ENCODE measurements around the gene FSTL4.

DNA sequence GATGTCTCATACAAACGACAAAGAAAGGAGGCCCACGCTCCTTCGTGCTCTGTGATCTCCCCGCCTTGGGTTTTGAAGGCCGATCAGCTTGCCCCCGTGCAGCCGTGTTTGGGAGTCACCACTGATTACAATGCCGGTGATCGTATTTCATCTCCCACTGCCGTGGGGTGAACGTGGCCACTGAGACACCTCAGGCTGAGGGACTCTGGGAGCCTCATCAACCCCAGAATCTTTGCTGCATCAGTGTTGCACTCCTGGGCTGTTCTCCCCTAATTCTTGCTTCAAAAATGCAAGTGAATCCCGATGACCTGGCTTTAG is 366.3 kb downstream of the FSTL4 start:
- TF ChIP-seq ZNF8 (CRISPR knock-in tag; IDR thresholded peaks at IDR 0.05) (no peak), GLIS3 (CRISPR knock-in tag; IDR thresholded peaks at IDR 0.05) (no peak), ZNF565 (CRISPR knock-in tag; conservative IDR thresholded peaks at IDR 0.05; ENCODE audit: low read depth) (no peak), RARB (CRISPR knock-in tag; IDR thresholded peaks at IDR 0.05) (no peak), PPARA (CRISPR knock-in tag; IDR thresholded peaks at IDR 0.05; ENCODE audit: borderline replicate concordance) (no peak), ISL1 (CRISPR knock-in tag; IDR thresholded peaks at IDR 0.05) (no peak), ZFP3 (CRISPR knock-in tag; IDR thresholded peaks at IDR 0.05) (no peak), ZC3H10 (CRISPR knock-in tag; IDR thresholded peaks at IDR 0.05) (no peak), OSR1 (CRISPR knock-in tag; IDR thresholded peaks at IDR 0.05) (no peak), TOX (CRISPR knock-in tag; IDR thresholded peaks at IDR 0.05; ENCODE audit: borderline replicate concordance) (no peak), ZFP30 (CRISPR knock-in tag; IDR thresholded peaks at IDR 0.05) (no peak)
- TF ChIP-seq, protein P1, sequence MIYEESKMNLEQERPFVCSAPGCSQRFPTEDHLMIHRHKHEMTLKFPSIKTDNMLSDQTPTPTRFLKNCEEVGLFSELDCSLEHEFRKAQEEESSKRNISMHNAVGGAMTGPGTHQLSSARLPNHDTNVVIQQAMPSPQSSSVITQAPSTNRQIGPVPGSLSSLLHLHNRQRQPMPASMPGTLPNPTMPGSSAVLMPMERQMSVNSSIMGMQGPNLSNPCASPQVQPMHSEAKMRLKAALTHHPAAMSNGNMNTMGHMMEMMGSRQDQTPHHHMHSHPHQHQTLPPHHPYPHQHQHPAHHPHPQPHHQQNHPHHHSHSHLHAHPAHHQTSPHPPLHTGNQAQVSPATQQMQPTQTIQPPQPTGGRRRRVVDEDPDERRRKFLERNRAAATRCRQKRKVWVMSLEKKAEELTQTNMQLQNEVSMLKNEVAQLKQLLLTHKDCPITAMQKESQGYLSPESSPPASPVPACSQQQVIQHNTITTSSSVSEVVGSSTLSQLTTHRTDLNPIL (CRISPR knock-in tag; IDR thresholded peaks at IDR 0.05; ENCODE audit: low read depth), result no peak
- TF ChIP-seq, protein P2, sequence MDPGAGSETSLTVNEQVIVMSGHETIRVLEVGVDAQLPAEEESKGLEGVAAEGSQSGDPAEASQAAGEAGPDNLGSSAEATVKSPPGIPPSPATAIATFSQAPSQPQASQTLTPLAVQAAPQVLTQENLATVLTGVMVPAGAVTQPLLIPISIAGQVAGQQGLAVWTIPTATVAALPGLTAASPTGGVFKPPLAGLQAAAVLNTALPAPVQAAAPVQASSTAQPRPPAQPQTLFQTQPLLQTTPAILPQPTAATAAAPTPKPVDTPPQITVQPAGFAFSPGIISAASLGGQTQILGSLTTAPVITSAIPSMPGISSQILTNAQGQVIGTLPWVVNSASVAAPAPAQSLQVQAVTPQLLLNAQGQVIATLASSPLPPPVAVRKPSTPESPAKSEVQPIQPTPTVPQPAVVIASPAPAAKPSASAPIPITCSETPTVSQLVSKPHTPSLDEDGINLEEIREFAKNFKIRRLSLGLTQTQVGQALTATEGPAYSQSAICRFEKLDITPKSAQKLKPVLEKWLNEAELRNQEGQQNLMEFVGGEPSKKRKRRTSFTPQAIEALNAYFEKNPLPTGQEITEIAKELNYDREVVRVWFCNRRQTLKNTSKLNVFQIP (CRISPR knock-in tag; IDR thresholded peaks at IDR 0.05; ENCODE audit: borderline replicate concordance, low read depth), result no peak
- TF ChIP-seq, protein P3, sequence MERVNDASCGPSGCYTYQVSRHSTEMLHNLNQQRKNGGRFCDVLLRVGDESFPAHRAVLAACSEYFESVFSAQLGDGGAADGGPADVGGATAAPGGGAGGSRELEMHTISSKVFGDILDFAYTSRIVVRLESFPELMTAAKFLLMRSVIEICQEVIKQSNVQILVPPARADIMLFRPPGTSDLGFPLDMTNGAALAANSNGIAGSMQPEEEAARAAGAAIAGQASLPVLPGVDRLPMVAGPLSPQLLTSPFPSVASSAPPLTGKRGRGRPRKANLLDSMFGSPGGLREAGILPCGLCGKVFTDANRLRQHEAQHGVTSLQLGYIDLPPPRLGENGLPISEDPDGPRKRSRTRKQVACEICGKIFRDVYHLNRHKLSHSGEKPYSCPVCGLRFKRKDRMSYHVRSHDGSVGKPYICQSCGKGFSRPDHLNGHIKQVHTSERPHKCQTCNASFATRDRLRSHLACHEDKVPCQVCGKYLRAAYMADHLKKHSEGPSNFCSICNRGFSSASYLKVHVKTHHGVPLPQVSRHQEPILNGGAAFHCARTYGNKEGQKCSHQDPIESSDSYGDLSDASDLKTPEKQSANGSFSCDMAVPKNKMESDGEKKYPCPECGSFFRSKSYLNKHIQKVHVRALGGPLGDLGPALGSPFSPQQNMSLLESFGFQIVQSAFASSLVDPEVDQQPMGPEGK (CRISPR knock-in tag; IDR thresholded peaks at IDR 0.05; ENCODE audit: borderline replicate concordance), result no peak
